GM18873 (cell line): ENCODE measurements around the gene FGF21.

Experiments used
- ATAC-seq: cut with Tn5 transposase; IDR thresholded peaks from one replicate; pipeline ENCODE4 v1.9.1; 2021; ENCODE audit warnings: mild to moderate bottlenecking, moderate library complexity, moderate number of reproducible peaks; ENCODE audit not compliant: unreplicated experiment, low FRiP score

Gene FGF21

DNA sequence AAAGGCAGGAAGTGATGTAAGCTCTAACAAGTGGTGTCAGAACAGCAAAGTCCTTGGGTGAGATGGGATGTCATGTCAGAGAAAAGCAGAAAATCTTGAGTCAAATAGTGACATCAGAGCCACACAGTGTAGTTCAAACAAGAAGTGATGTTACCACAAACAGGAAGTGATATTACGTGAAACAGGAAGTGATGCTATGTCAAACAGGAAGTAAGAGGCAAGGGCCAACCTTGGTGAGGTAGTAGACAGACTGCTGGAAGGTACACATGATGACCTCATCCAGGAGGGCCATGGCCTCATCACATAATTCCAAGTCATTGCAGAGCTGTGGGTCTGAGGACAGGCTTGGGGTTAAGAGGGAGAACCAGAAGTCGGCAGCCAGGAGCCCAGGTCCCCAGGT lies 28.8 kb upstream of the FGF21 start:
- no peak for ATAC-seq

DNA sequence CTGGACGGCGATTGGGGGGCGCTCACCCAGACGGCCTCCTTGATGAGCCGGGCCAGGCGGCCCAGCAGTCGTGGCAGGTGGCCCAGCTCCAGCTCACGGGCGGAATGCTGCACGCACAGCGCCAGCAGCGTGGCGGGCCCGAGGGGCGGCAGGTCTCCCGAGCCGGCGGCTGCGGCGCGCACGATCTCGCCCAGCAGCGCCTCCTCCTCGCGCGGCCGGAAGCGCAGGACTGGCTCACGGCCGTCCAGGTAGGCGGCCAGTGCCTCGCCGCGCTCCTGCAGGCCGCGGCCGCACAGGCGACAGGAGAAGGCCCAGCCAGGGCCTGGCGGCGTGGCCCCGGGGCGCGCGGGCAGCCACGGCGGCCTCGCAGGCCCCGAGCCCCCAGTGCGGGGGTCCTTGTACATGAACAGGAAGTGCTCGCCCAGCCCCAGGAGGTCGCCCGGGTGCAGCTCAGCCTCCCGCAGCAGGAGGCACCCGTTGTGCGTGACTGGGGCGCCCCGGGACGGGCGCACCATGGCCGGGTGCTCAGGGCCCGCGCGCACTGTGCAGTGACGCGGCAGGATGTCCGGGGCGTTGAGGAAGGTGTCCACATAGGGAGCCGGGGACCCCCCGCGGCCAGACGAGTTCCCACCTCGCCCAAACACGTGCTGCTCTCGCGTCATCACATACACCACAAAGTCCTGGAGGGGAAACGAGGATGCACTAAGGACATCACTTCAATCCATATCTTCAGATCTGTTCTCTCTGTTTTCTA lies 26.2 kb upstream of the FGF21 start:
- ATAC-seq, result no peak

DNA sequence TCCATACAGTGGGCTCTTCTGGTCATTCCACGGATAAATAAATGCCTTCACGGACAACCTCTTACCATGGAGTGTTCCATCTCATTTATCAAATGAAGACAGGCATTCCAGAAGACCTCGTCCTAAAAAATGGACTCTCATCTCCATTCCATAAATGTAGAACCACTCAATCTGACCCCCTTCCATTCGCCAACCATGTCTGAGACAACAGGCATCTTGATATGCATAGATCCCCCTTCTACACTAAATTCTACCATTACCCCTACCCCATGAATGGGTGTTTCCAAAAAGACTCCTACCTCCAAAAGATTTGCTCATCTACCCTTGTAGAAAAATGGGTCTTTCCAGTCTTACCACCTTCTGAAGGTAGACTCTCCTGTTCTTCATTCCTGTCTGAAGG lies 23.9 kb upstream of the FGF21 start:
- ATAC-seq, result no peak

DNA sequence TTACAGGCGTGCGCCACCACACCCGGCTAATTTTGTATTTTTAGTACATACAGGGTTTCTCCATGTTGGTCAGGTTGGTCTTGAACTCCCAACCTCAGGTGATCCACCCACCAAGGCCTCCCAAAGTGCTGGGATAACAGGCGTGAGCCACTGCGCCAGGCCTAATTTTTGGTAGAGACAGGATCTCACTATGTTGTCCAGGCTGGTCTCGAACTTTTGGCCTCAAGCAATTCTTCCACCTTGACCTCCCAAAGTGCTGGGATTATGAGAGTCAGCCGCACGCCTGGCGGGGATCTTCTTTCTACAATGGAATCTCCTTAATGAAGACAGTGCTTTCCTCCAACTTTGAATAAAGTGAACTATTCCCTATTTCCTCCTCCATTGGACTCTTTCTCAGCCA lies 20.7 kb upstream of the FGF21 start:
- no peak for ATAC-seq

DNA sequence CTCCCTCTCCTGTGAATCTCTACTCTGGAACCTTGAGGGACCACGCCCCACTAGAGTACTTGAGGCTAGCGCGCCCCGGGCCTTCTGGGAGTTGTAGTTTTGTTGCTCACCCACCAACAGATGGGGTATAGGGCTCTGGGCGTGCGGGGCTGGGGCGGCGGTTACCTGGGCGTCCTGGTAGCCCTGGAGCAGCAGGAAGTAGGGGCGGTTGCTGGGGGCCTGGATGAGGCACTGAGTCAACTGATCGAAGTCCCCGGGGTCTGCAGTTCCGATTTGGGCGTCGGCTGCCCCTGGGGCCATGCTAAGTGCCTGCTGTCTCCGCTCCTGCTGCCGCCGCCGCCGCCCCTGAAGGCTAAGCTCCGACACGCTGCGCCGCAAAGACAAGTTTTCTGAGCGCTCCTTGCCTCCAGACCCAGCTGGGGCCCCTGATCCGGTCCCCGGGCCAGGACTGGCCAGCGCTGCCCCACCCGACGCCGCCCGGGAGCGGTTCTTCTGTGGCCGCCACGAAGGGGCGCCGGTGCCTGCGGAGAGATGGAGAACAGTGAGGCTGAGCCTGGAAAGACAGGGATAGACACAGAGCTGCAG lies 20.2 kb upstream of the FGF21 start:
- ATAC-seq, result no peak

DNA sequence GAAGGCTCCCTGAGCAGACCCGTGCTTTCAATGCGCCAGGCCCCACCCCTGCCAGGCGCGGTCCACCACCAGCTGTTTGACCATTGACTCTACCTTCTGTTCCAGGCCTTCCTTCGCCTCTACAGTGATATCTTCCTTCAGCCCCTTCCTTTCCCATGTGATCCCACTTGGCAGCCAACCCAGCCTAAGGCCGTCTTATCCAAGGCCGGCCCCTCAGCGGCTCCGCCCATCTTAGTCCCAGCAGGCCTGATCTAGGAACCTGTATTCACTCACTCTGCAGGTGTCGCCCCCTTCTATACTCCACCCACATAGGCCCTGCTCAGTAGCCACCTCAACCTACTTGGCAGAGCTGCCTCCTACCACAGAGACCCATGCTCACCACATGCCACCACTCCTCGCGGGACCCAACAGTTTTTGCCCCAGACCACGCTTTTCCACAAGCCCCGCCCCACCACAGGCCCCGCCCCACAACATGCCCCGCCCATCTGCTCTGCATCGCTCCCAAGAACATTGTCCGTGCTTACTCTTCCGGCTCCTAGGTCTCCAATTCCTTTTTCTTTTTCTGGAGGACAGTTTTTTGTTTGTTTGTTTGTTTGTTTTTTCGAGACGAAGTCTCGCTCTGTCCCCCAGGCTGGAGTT lies 17.8 kb upstream of the FGF21 start:
- ATAC-seq, result no peak

DNA sequence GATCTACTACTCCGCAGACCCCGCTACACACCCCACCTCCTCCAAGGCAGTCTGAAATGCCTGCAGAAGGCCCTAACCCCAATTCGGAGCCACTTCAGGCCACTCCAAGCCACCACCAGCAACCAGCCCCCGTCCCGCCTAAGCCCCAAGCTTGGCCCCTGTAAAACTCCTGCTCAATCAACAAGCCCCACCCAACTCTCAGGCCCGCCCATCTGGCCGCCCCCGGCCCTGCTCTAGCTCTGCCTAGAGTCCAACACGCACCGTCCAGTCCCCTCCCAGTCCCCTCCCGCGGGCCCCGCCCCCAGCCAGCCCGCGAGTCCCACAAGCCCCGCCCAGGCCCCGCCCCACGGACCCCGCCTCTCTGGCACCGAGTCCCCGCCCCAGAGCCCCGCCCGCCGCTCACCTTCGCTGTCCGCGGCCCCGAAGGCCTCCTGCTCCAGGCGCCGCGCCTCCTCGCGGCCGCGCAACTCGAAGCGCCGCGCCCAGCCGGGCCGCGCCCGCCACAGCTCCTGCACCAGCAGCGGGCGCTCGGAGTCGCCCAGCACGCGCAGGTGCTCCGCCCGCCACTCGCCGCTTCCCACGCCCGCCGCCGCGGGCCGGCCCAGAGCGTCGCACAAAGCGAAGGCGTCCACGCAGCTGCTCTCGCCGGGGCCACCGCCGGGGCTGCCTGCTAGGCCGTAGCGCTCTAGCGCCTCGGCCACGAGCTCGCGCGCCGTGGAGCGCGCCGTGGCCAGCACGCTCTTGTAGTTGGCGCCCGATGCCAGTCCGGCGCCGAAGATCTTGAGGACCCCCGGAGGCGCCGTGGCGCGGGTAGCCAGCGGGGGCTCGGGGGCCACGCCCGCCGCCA lies 16.5 kb upstream of the FGF21 start:
- ATAC-seq, result no peak

DNA sequence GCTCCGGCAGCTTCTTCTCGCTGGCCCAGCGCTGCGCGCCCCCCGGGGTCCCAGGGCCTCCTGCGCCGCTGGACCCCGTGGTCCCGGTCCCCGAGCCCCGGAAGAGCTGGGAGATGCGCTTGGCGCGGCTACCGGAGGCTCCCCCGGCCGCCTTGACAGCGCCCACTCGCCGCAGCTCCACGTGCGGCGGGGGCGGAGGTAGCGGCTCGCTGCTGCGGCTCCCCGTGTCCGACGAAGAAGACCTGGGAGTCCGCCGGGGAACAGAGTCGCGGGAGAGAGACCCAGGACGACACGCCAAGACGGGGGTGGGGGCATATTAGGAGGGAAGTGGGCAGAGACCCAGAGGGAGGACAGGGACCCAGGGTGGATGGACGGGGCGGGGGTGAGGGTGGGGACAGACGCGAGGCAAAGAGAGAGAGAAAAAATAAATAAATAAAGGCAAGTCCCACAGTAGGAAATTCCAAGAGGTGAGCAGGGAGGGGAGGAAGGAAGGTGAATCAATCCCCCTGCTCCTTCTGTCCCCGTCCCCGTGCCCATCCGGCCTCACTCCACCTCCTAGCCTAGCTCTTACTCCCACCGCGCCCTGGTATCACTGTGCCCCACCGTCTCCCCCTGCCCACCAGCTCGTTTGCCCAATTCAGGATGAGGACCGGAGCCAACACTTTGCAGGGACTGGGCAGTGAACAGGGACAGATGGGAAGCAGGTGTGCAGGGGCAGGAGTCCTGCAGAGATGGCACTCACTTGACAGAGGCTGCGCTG lies 15.7 kb upstream of the FGF21 start:
- ATAC-seq, result no peak

DNA sequence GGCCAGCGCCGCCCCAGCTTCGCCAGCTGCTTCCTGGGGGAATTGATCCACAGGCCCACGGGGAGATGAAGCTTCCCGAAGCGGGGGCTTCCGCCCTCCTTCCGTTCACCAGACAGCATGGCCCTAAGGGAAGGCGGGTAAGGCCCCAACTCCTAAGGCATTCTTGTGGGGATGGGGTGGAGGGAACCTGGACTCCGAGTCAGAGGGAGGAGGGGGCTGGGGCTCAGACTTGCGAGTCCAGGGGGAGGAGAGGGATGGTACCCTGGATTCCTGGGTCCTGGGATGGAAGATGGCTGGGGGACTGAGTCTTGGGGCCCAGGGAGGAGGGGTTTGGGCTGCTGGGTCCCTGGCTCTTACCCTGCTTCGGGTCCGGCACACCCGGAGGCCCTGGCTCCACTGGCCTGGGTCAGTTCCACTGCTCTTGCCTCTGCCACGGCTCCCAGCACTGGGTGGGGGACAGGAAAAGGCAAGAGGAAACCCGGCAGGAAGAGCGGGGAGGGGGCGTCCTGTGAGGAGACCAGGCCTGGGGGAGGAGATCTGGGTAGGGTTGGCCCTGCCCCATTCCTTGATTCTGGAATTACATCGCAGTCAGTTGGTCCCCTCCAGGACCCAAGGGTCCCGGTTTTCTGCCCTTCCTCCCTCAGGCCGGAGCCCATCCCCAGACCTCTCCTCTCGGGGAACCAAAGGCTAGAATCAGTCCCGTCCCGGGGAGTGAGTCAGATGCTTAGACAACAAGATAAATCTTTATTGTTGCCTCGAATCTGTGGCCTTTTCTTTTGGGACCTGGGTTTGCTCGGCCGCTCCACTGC lies 15.0 kb upstream of the FGF21 start, which contains the start of gene RASIP1:
Gene RASIP1, minus strand, starts transcription at position 447 of the 809 bp plus-strand sequence. Its CDS starts 328 bp downstream, at position 119.
- no peak for ATAC-seq

DNA sequence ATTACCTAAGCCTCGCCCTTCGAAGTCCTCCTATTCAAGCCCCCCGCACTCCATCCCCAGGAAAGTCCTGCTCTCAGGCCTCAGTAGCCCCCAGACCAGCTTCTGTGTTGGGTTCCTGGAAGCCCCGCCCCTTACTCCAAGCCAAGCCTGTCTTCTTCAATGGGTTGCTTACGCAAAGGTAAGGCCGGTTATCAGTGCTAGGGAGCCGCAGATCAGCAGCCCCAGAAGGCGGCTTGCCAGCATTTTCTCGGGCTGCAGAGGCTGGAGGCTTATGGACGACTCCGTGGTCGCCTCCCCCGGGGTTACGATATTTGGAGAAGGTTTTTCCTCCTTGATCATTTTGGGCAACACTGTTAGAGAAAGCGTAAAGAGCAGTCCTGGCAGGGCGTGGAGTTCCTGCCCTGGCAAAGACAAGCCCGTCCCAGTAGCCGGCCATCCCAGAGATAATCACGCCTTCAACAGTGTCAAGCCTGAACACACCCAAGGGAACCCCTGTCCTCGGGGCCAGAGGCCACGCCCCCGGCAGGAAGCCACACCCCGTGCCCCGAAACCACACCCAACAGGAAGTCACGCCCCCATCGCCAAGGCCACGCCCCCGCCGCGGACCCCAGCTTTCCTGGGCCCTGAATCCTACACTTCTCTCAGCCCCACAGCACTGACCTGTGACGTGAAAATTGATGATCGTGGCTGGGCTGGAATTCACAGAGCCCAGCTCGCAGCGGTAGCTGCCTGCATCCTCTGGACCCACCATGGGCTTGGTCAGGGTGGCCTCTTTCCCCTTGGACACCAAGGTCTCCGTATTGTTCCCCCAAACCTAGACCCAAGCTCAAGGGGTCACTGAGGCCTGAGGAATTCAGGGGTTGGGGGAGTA lies 14.0 kb upstream of the FGF21 start:
- ATAC-seq, result no peak

DNA sequence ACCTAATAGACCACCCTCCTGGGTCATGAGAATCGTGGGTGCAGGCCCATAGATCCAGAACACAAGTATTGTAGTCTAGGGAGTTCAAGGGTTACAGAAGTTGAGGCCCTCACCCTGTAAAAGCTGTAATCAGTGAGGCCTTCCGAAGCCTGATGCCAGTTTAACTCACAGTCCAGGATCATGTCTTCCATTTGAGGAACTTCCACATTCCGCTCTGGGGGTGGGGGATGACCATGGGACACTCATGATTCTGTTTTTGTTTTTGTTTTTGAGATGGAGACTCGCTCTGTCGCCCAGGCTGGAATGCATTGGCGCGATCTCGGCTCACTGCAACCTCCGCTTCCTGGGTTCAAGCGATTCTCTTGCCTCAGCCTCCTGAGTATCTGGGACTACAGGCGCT lies 13.2 kb upstream of the FGF21 start:
- no peak for ATAC-seq

DNA sequence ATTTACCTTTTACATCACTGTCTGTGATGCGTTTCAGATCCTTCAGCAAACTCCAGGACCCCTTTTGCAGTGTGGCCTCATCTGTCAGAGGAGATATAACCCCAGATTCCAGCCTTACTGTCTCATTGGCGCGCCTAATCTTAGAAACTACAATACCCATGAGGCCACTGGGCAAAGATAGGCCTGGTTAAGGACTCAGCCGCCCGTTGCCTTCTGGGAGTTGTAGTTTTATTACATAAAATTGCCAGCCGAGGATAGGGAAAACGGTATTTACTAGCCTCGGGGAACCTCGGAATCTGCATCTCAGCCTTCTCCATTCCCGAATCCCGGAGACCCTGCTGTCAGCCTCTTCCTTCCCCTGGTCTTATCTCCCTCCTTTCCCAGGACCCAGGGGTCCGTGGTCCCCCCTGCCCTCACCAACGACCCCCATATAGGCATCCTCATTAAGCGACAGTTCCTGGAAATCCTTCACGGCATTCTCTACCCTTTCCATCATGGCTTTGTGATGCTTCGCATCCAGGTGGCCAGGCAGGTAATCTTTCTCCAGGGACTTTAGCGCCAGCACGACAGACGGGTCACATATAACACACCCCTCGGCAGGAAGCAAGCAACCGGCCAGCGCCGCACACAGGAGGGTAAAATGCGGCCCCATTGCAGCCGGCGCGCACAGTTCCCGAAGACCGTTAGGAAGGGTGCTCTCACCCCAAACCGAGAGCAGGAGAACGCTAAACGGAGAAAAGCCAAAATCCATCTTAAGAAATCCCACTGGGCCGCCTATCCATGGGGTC lies 9.9 kb upstream of the FGF21 start:
- no peak for ATAC-seq

DNA sequence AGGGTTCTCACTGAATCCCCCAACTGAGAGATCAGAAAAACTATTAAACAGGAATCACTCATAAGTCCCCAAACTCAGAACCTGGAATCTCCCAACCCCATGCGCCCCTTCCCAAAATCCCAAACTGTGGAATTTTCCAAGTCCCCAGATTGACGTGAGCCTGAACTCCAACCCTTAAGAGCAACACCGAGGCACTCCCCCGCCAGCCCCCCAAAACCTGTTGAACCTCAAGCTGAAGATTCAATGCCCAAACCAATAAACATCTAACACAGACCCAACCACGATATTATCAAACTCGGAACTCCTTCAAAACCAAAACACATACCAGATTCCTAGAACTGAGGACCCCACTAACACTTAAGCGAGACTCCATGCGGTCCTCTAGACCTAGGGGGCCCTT lies 9.2 kb upstream of the FGF21 start:
- ATAC-seq, result no peak

DNA sequence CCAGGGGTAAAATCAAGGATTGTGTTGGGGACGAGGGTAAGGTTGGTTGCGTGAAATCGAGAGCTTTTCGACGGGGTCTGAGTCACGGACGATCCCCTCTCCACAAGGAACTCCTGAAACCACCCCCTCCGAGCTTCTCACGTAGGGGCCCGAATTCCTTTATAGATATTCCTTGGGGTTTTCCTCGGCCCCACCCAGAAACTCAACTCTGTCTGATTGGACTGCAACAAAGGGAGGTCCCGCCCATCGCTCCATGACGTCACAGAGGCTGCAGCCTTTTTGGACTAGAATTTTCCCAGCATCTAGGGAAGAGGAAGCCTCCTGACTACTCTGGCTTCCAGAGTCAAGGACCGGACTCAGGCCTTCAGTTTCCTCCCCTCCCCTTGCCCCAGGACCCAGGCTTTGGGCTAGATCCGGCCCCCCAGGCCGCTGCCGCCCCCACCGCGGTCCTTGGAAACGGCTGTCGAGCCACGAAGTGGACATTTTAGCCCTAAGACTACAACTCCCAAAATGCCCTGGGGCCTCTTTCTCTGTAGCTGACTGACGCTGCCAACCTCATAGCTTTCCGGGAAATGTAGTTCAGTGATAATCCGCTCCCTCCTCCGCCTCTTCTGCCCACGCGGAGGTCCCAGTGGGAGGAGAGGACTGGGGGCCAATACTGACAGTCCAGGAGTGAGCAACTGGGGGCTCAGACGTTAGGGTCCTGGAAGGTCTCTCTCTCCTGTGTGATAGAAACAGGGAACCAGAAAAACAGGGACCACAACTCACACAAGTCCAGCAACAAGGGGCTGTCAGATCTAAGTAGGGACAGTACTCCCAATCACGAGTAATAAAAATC lies 8.4 kb upstream of the FGF21 start, which contains the start of gene IZUMO1:
Gene IZUMO1, minus strand, starts transcription at position 172 of the 838 bp plus-strand sequence. CDS start 1,050 bp downstream, outside the sequence.
- ATAC-seq, result no peak

DNA sequence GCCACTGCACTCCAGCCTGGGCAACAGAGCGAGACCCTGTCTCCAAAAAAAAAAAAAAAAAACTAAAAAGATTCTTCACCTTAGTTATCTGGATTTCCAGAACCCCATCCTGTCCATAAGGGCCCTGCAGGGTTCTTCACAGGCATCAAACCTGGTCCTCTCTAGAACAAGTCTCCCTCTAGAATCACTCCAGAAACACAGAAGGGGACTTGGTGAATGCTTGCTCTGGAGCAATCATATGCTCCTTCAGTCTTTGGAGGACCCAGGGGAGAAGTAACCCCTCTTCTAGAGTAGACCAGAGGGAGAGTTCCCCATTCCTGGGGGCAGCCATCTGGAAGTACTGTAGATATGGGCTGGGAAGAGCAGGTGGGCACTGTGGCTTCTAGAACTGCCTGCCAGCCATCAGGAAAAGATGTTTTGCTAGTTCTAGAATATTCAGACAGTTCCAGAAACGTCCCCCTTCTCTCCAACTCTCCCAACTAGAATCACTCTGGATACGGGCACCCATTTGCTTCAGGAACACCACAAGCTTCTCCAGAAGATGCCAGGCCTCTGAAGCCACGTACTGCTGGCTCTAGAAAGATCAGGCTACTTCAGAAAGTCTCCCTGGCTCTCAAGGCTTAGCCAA lies 5.6 kb upstream of the FGF21 start:
- no peak for ATAC-seq

DNA sequence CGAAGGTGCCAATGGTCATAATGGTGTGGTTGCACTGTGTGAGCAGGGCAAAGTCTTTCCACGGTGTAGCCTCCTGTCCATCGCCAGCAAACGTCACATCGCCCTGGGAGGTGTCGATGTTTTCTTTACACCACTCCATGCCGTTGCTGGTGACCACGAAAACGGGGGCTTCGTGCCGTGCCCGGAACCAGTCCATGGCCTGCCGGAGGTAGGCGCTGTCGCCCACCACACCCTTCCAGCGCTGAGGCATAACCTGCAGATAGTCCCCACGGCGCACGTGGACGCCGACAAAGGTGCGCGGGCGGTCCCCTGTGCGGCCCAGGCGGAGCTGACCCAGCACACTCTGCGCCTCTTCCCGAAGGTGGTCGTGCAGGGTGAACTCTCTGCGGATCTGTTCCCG lies 5.0 kb upstream of the FGF21 start:
- ATAC-seq, result no peak
